ENCODE measurements around the gene ZNF532. TPM values are rescaled to one million over a fixed set of nuclear protein-coding genes. Genes with fewer than 3 reads are reported as not detected.

Gene ZNF532
- total RNA-seq, 1 experiment from 2014 or later, result 49.8 TPM

DNA sequence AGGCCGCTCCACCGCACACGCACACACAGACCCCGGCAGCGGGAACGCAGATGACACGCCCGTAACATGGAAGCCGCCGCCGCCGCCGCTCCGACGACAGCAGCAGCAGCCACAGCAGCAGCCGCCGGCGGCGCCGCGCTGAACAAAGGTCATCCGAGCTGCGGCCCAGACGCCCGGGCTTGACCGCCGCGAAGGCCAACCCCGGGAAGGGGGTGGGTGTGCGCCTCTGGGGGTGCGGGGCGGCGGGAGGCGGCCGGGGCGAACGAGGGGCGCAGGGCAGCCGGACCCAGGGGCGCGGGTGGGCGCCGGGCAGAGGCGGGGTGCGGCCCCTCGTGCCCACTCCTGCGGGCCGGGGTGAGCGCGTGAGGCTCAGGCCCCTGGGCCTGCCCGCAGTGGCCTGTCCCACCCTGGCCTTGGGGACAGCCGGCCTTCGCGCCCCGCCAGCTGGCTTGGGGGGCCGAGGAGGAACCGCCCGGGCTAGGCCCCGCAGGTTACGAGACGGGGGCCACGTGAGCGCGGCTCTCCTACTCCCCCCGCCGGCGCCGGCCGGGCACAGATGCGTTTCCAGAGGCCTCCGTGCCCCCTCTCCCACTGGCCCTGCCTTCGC, 1.0 kb upstream of the ZNF532 start:
- no TSS peak for BruUV-seq (replicated peaks)
- no peaks in the 10 kb centered on the region for H3K36me3 ChIP-seq (ENCODE audit: control insufficient read depth, insufficient read depth, low read length)
- intact Hi-C loops (cut with micrococcal nuclease; ENCODE audit: unreplicated experiment), result loop anchor here (5.0 kb wide), 1 partner anchor 76 kb away; no protein-coding TSS in a partner anchor
- H3K4me1 ChIP-seq (ENCODE audit: control insufficient read depth, insufficient read depth, low read length), result peaks cover 62% of the 10 kb centered on the region
- in situ Hi-C loops (cut with HindIII; ENCODE audit: low pct_unique_long_range_greater_than_20kb, low sequenced_read_pairs), result no loop called here
- CTCF ChIA-PET, result no interaction called here
- H3K4me3 ChIP-seq (ENCODE audit: low read depth in 2 of 2, low read length in 2 of 2), result peak overlapping the region; percentile 28 to 39
- H3K9me3 ChIP-seq (ENCODE audit: control insufficient read depth, insufficient read depth, low read depth, low read length), result no peaks in the 10 kb centered on the region
- peak; percentile 62 for ATAC-seq
- POLR2A ChIA-PET, result no interaction called here
- no peak for DNase-seq (ENCODE audit: low read depth, low spot score)
- TF ChIP-seq SIN3A (IDR thresholded peaks at IDR 0.05; ENCODE audit: borderline replicate concordance, insufficient read depth, low read depth, low read length) (no peak), POLR2AphosphoS5 (IDR thresholded peaks at IDR 0.05; ENCODE audit: low read depth, low read length) (no peak), TCF7L2 (IDR thresholded peaks at IDR 0.05; ENCODE audit: low read depth, low read length) (no peak)
- TF ChIP-seq, protein P1, sequence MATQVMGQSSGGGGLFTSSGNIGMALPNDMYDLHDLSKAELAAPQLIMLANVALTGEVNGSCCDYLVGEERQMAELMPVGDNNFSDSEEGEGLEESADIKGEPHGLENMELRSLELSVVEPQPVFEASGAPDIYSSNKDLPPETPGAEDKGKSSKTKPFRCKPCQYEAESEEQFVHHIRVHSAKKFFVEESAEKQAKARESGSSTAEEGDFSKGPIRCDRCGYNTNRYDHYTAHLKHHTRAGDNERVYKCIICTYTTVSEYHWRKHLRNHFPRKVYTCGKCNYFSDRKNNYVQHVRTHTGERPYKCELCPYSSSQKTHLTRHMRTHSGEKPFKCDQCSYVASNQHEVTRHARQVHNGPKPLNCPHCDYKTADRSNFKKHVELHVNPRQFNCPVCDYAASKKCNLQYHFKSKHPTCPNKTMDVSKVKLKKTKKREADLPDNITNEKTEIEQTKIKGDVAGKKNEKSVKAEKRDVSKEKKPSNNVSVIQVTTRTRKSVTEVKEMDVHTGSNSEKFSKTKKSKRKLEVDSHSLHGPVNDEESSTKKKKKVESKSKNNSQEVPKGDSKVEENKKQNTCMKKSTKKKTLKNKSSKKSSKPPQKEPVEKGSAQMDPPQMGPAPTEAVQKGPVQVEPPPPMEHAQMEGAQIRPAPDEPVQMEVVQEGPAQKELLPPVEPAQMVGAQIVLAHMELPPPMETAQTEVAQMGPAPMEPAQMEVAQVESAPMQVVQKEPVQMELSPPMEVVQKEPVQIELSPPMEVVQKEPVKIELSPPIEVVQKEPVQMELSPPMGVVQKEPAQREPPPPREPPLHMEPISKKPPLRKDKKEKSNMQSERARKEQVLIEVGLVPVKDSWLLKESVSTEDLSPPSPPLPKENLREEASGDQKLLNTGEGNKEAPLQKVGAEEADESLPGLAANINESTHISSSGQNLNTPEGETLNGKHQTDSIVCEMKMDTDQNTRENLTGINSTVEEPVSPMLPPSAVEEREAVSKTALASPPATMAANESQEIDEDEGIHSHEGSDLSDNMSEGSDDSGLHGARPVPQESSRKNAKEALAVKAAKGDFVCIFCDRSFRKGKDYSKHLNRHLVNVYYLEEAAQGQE (IDR thresholded peaks at IDR 0.05; ENCODE audit: insufficient read depth in 1 of 2, low read depth in 2 of 2, low read length in 1 of 2), result no peak
- TF ChIP-seq, protein P2, sequence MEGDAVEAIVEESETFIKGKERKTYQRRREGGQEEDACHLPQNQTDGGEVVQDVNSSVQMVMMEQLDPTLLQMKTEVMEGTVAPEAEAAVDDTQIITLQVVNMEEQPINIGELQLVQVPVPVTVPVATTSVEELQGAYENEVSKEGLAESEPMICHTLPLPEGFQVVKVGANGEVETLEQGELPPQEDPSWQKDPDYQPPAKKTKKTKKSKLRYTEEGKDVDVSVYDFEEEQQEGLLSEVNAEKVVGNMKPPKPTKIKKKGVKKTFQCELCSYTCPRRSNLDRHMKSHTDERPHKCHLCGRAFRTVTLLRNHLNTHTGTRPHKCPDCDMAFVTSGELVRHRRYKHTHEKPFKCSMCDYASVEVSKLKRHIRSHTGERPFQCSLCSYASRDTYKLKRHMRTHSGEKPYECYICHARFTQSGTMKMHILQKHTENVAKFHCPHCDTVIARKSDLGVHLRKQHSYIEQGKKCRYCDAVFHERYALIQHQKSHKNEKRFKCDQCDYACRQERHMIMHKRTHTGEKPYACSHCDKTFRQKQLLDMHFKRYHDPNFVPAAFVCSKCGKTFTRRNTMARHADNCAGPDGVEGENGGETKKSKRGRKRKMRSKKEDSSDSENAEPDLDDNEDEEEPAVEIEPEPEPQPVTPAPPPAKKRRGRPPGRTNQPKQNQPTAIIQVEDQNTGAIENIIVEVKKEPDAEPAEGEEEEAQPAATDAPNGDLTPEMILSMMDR (IDR thresholded peaks at IDR 0.05), result no peak
- 0 out of 2 replicates have a peak overlapping the region, but pooled peaks have one; percentile 17 for H3K27ac ChIP-seq (ENCODE audit: low read length)
- no peaks in the 10 kb centered on the region for H3K27me3 ChIP-seq (ENCODE audit: control insufficient read depth, insufficient read depth, low read length)

DNA sequence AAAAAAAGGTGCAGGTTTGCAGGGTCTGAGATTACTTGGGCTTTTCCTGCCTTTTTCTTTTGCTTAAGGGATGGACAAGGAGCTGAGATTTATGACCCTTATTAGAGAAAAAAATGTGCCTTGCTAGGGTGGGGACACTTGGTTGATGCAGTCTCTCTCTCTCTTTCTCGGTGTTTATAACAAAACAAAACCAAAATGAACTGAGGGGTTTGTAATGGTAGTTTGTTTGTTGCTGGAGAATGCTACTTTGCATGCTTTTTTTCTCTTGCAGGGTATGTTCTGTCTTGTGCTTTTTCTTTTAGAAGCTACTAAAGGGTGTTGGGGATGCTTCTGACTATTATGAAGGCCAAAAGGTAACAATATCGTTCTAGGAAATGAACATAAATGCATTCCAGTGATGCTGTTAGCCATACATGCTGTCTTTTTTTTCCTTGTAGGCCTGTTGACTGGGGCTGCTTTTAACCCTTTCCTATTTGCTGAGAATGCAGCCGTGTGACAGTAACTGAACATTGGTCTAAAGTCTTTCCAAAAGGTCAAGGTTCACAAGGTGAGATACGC, 435 bp downstream of the ZNF532 start:
- POLR2A ChIA-PET, result interaction anchor here (0.7 kb wide), 1 partner anchor 66 kb away, joined by 3 read pairs; no protein-coding TSS in a partner anchor
- intact Hi-C loops (cut with micrococcal nuclease; ENCODE audit: unreplicated experiment), result no loop called here
- no TSS peak for BruUV-seq (replicated peaks)

More for the DNA sequence above, 435 bp downstream of the ZNF532 start:
- no peaks in the 10 kb centered on the region for H3K9me3 ChIP-seq (ENCODE audit: control insufficient read depth, insufficient read depth, low read depth, low read length)
- H3K27ac ChIP-seq (ENCODE audit: low read length), result peak overlapping the region; percentile 79
- peak overlapping the region; percentile 28 to 39 for H3K4me3 ChIP-seq (ENCODE audit: low read depth in 2 of 2, low read length in 2 of 2)
- no peaks in the 10 kb centered on the region for H3K27me3 ChIP-seq (ENCODE audit: control insufficient read depth, insufficient read depth, low read length)
- in situ Hi-C loops (cut with HindIII; ENCODE audit: low pct_unique_long_range_greater_than_20kb, low sequenced_read_pairs), result no loop called here
- CTCF ChIA-PET, result interaction anchor here (0.6 kb wide), 1 partner anchor 19 kb away, joined by 11 read pairs; no protein-coding TSS in a partner anchor
- H3K4me1 ChIP-seq (ENCODE audit: control insufficient read depth, insufficient read depth, low read length), result peaks cover 55% of the 10 kb centered on the region
- ATAC-seq (no peak), DNase-seq (ENCODE audit: low read depth, low spot score) (no peak)
- TF ChIP-seq, protein P1 (IDR thresholded peaks at IDR 0.05; ENCODE audit: insufficient read depth in 1 of 2, low read depth in 2 of 2, low read length in 1 of 2), result no peak
- no peak for TF ChIP-seq SIN3A (IDR thresholded peaks at IDR 0.05; ENCODE audit: borderline replicate concordance, insufficient read depth, low read depth, low read length)
- H3K36me3 ChIP-seq (ENCODE audit: control insufficient read depth, insufficient read depth, low read length), result no peaks in the 10 kb centered on the region
